A549 (cell line): ENCODE results near the gene RFK.

Experiments
- BHLHE40 ChIP-seq: IDR thresholded peaks from 2 replicates; pipeline ENCODE4 v1.6.1; 2012; ENCODE audit warnings: low read depth, low read length, inconsistent platforms
- CBX2 ChIP-seq: fragments of 200-600 bp; sonication (generic); IDR thresholded peaks from 2 replicates; pipeline ENCODE4 v1.6.1; 2016; ENCODE audit warnings: low read depth, mild to moderate bottlenecking, borderline replicate concordance
- CHD2 ChIP-seq: fragments of 150-350 bp; IDR thresholded peaks from 2 replicates; pipeline ENCODE4 v1.6.1; 2014; ENCODE audit warnings: low read length; ENCODE audit not compliant: partially characterized antibody
- CHD4 ChIP-seq: fragments of 200-600 bp; sonication (generic); IDR thresholded peaks from 2 replicates; pipeline ENCODE4 v1.6.1; 2016; ENCODE audit warnings: antibody characterized with exemption, mild to moderate bottlenecking, borderline replicate concordance
- EHMT2 ChIP-seq: fragments of 200-600 bp; sonication (generic); IDR thresholded peaks from 2 replicates; pipeline ENCODE4 v1.6.1; 2016; ENCODE audit warnings: antibody characterized with exemption, low read depth, mild to moderate bottlenecking, moderate library complexity
- EP300 ChIP-seq, 2 experiments: fragments of >200 bp; sonication (Bioruptor Twin); formaldehyde crosslinking; IDR thresholded peaks; 2 replicates in 1 of 2; 3 replicates in 1 of 2; pipeline ENCODE4 v1.6.1; 2016 to 2017
- HOXA7 ChIP-seq: fragments of 250-450 bp; sonication (Bioruptor Pico); IDR thresholded peaks from 2 replicates; pipeline ENCODE4 v1.5.0; 2020; ENCODE audit warnings: mild to moderate bottlenecking, moderate library complexity
- PBX3 ChIP-seq: IDR thresholded peaks from 2 replicates; pipeline ENCODE4 v1.6.1; 2012
- POLR2A ChIP-seq: IDR thresholded peaks from 2 replicates; pipeline ENCODE4 v1.6.1; 2012; ENCODE audit warnings: mild to moderate bottlenecking, low read length
- RFX5 ChIP-seq: fragments of 450-650 bp; IDR thresholded peaks from 2 replicates; pipeline ENCODE4 v1.7.1; 2014; ENCODE audit warnings: antibody characterized with exemption, mild to moderate bottlenecking, moderate library complexity
- TF ChIP-seq, protein P1 (sequence below): fragments of >200 bp; sonication (Bioruptor Twin); formaldehyde crosslinking; IDR thresholded peaks from 3 replicates; pipeline ENCODE4 v1.5.1; 2016
- TF ChIP-seq, protein P2 (sequence below): fragments of >200 bp; sonication (Bioruptor Twin); formaldehyde crosslinking; IDR thresholded peaks from 3 replicates; pipeline ENCODE4 v1.6.1; 2016

DNA sequence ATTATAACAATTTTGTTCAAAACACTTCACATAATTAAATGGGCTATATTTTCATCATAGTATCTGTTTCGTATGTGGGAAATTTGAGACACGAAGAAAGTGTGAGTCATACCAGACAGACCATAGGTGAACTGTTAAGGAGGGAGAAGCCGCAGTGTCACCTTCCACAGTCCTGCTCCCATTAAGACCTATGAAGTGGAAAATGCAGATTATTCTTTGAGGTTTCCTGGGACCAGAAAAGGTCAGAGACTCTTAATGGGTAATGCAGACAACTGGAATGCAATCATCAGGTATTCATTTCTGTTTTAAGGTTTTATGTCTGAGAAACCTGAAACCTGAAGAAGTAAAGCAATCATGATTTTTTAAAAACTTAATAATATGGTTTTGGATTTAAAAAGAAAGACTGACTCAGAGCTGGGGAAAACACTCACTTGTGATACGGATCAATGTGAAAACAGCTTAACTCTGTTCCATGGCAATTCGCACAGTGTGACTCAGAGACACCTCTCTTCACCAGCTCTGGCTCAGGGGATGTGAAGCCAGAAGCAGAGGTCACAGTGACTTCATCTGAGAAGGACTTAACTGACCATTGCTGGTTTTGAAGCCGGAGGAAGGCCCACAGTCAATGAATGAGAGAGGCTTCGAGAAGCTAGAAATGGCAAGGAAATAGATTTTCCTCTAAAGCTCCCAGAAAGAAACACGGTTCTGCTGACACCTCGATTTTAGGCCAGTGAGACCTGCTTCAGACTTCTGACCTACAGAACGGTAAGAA is 47.5 kb upstream of the RFK start:
- TF ChIP-seq, protein P1, sequence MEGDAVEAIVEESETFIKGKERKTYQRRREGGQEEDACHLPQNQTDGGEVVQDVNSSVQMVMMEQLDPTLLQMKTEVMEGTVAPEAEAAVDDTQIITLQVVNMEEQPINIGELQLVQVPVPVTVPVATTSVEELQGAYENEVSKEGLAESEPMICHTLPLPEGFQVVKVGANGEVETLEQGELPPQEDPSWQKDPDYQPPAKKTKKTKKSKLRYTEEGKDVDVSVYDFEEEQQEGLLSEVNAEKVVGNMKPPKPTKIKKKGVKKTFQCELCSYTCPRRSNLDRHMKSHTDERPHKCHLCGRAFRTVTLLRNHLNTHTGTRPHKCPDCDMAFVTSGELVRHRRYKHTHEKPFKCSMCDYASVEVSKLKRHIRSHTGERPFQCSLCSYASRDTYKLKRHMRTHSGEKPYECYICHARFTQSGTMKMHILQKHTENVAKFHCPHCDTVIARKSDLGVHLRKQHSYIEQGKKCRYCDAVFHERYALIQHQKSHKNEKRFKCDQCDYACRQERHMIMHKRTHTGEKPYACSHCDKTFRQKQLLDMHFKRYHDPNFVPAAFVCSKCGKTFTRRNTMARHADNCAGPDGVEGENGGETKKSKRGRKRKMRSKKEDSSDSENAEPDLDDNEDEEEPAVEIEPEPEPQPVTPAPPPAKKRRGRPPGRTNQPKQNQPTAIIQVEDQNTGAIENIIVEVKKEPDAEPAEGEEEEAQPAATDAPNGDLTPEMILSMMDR: no peak
- TF ChIP-seq, protein P2, sequence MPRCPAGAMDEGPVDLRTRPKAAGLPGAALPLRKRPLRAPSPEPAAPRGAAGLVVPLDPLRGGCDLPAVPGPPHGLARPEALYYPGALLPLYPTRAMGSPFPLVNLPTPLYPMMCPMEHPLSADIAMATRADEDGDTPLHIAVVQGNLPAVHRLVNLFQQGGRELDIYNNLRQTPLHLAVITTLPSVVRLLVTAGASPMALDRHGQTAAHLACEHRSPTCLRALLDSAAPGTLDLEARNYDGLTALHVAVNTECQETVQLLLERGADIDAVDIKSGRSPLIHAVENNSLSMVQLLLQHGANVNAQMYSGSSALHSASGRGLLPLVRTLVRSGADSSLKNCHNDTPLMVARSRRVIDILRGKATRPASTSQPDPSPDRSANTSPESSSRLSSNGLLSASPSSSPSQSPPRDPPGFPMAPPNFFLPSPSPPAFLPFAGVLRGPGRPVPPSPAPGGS: no peak
- TF ChIP-seq BHLHE40: no peak
- TF ChIP-seq CHD2: no peak
- no peak for TF ChIP-seq EHMT2
- no peak for TF ChIP-seq CHD4
- no peak for TF ChIP-seq RFX5
- TF ChIP-seq EP300 (IDR thresholded peaks at IDR 0.05): no peak
- TF ChIP-seq CBX2: no peak
- no peak for TF ChIP-seq HOXA7
- no peak for TF ChIP-seq PBX3
- TF ChIP-seq POLR2A: no peak
